Fibroblast of skin of right quadriceps (primary cell): ENCODE measurements around the gene TSKU.

Source experiments
- DNase-seq: peaks from one replicate; pipeline ENCODE4 v3.0.0-alpha.2; 2013

The TSKU gene, protein sequence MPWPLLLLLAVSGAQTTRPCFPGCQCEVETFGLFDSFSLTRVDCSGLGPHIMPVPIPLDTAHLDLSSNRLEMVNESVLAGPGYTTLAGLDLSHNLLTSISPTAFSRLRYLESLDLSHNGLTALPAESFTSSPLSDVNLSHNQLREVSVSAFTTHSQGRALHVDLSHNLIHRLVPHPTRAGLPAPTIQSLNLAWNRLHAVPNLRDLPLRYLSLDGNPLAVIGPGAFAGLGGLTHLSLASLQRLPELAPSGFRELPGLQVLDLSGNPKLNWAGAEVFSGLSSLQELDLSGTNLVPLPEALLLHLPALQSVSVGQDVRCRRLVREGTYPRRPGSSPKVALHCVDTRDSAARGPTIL

GRCh38 chr11:76783294-76783895, at the start of gene TSKU:
Gene TSKU (plus strand): TSS chr11:76783356. CDS start chr11:76795617, 12,261 bp downstream.
- DNase-seq: no peak

GRCh38 chr11:76733906-76734305, 49.2 kb upstream of the TSKU start:
- peak; percentile 61 for DNase-seq

GRCh38 chr11:76734456-76735420, 48.4 kb upstream of the TSKU start:
- DNase-seq: no peak

DNA sequence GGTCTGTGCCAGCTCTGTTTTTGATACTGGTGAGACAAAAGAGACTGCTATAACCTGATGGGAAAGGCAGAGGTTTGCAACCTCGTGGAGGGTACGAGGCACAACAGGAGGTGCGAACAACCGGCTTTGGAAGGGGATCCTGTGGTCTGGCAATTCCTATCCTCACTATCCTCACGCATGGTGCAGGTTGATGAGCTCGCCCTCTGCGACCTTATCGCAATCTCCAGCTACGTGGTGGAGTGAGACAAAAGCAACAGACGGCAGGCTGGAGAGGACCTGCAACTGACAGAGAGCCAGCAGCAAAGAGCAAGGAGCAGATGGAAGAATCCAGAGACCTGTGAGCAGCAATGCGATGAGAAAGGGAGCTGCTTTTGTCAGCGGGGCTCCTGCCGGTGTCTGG, 47.3 kb upstream of the TSKU start:
- DNase-seq: no peak

GRCh38 chr11:76736266-76736665, 46.9 kb upstream of the TSKU start:
- no peak for DNase-seq

DNA sequence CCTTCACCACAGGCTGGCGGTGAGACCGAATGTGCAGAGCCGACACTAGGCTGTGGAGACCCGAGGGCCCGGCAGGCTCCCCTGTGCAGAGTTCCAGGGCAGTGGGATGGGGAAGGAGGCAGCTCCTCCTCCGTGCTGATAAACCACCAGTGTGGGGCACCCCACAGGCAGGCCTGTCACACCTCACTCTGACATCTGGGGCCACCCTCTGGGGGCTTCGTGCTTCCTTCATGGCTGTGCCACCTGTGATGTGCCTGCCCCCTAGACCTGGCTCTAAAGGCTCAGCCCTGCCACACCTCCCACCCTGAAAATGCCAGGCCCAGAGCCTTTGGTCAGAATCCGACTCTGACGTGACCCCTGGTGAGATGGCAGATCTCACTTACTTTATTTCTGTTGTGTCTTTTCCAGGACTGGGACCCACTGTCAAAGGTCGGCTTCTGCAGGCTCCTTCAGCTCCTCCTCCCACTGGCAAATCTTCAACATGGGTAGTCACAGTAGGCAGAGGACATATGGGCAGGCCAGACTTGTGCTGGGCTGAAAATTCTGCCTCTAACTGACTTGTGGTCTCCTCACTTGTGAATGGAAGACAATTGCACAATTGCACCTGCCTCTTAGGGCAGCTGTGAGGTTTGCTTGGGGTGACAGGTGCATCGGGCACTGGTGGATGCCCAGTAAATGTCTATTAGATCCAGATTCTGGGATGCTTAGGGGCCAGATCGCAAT, 46.2 kb upstream of the TSKU start:
- DNase-seq: no peak

GRCh38 chr11:76738618-76739240, 44.4 kb upstream of the TSKU start:
- DNase-seq: no peak

DNA sequence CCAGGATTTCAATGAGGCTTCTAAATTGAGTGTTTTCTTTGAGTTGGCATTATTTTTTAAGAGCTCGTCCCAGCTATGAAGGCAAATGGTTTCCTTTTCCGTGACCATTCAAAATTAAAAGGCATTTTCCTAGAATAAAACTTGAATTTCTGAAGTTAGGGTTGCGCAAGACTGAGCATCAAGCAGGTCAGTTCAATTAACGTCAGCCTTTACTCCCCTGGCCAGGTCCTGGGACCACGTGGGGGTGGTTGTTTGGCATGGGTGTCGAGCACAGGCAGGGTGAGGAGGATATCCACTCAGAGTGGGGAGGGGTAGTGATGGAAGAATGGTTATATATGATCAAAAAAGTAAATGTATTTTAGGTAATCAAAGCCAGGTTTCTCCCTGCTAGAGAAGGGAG, 43.4 kb upstream of the TSKU start:
- no peak for DNase-seq

- no peak for DNase-seq
Measured at GRCh38 chr11:76740772-76741171, 42.4 kb upstream of the TSKU start.

GRCh38 chr11:76742902-76743301, 40.3 kb upstream of the TSKU start:
- peak; percentile 75 for DNase-seq

- DNase-seq: peak; percentile 56
Measured at GRCh38 chr11:76744186-76745043, 38.7 kb upstream of the TSKU start.

DNA sequence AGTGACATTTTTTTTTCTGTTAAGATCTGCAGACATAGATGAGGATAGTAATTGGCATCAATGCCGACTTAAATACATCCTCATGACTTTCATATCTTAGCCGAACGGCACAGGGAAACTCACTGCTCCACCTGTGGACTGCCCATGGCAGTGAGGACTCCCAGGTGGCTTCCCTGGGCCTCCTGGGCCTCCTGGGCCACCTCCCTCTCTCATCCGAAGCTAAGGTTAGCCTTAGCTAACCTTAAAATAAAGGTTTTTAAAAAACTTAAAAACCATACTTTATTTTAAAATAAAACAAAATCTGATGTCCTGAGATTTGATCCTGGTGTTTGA, 38.1 kb upstream of the TSKU start:
- DNase-seq: no peak

- no peak for DNase-seq
Measured at GRCh38 chr11:76745561-76746207, 37.5 kb upstream of the TSKU start.

DNA sequence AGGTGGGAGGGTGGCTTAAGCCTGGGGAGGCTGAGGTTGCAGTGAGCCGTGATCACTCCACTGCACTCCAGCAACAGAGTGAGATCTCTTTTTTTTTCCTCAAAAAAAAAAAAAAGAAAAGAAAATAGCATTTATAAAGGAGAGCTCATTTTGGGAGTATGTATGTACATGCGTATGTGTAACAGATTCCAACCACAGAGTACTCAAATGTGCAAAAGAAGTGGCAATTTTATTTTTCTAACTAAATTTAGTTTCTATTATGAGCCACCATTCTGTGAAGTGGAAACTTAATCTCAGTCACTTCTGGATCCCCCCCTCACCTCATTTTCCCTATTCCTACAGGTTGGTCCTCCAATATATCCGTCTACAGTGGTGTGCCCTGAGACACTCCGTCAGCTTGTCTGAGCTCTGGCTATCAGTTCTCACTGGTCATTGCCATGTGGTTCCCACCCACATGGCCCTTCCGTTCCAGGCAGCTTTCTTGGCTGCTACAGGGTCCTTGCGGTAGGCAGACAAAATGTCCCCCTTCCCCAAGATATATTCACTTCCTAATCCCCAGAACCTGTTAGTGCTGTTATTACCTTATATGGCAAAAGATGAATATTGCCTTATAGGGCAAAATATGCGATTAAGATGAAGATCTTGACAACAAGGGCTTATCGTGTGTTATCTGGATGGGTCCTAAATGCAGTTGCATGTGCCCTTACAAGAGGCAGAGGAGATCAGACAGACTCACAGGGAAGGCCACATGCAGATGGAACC, 35.8 kb upstream of the TSKU start:
- no peak for DNase-seq

DNA sequence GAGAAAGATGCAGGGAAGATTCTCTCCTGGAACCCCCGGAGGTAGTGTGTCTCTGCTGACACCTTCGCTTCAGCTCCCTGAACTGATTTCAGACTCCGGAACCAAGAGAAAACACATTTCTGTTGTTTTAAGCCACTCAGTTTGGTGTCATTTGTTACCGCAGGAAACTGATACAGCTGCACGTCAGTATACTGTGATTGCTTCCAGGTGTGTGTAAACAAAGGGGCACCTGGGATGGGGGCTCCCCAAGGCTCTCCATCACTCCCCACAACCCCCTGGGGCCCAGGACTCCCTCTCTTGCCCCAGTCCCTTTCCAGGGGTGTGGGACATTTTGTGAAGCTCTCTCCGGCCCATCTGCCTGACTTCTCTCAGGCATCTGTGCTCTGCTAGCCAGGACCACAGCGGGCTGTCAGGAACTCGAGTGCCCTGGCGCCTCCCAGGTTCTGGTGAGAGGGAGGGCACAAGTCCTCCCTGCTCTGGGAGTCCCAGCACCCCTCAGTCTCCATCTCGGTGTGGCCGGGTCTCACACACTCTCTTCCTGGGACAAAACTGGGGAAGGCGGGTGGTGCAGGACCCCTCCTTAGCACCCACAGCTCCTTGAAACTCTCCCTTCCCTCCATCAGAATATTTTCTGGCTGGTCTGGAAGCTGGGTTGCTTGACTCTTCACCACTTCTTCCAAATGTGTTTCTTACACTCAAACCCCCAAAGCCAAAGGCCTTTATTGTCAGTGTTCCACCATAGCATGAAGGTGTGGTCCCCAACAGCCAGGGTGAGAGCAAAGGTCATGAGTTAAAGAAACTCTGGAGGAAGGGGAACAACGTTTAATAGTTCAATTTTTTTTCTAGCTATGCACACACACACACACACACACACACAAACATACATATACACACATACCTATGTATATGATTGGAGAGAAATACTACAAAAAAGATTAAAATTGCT, 35.0 kb upstream of the TSKU start:
- DNase-seq: no peak

- DNase-seq: no peak
Measured at GRCh38 chr11:76748948-76749347, 34.2 kb upstream of the TSKU start.

DNA sequence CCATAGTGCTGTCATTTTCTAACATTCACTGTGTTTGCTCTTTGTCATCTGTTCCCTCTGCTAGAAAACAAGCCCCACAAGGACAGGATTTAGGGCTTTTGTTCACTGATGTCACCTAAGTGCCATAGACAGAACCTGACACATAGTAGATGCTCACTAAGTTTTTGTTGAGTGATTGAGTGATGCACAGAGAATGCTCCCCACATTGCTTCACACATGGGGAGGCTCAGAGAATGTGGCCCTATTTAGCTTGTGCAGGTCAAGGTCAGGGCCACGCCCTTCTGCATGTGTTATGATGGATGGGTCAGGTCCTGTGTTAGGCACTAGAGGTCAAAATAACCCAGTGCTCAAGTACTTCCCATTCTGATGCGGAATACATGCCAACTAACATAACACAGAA, 33.1 kb upstream of the TSKU start:
- no peak for DNase-seq

GRCh38 chr11:76750746-76751145, 32.4 kb upstream of the TSKU start:
- DNase-seq: no peak
